Effector CD8-positive, alpha-beta T cell (primary cell): ENCODE measurements around the gene RASAL1.
A peak's percentile ranks its signal among the peaks of the same experiment; 100 is the strongest.

Source experiments
- DNase-seq: peaks from one replicate; lab custom pipeline; 2025; lab: John Stamatoyannopoulos, UW

Gene RASAL1

DNA sequence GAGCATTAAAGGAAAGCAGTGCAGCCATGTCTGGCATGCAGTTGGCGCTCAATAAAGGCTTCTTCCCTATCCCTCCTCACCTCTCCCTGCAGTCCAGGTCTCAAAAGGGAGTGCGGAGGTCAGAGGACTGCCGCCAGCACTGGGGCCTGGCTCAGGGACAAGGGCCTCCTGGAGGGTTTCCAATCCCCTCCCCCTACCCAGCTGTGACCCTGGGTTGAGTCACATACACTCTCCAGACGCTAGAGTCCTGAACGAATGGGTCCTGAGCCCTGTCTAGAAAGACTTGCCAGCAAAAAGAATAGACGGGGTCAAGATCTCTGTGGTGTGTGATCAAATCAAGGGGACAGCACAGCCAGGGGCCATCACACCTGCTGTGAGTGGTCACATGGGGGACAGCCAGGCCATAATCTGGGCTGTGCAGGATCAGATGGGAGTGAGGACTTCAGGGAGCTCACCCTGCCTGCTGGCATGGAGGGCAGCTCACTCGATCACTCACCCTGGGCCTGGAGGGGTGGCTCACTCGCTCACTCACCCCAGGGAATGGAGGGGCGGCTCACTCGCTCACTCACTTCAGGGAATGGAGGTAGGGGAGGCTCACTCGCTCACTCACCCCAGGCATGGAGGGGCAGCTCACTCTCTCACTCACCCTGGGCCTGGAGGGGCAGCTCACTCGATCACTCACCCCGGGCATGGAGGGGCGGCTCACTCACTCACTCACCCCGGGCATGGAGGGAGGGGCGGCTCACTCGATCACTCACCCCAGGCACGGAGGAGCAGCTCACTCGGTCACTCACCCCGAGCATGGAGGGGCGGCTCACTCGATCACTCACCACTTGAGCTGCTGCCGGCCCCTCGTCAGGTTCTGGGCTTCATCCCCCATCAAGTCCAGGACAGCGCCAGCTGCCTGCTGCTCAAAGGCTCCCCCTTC lies 26.8 kb upstream of the RASAL1 start:
- no peak for DNase-seq

DNA sequence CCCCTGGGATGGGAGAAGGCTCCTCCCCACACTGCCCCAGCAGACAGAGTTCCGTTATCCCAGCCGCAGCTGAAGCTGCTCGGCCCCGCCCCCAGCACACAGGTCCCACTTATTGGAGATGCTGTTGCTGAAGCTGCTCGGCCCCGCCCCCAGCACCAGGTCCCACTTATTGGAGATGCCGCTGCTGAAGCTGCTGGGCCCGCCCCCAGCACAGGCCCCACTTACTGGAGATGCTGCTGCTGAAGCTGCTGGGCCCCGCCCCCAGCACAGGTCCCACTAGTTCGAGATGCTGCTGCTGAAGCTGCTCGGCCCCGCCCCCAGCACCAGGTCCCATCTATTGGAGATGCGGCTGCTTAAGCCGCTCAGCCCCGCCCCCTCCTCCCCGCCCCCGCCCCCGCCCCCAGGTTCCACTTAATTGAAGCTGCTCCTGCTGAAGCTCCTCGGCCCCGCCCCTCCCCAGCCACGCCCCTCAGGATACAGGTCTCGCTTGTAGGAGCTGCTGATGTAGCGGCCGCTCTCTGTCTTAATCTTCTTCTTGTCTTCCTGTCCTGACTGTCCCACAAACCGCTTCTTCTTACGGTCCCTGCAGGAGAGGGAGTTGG lies 26.0 kb upstream of the RASAL1 start:
- no peak for DNase-seq

DNA sequence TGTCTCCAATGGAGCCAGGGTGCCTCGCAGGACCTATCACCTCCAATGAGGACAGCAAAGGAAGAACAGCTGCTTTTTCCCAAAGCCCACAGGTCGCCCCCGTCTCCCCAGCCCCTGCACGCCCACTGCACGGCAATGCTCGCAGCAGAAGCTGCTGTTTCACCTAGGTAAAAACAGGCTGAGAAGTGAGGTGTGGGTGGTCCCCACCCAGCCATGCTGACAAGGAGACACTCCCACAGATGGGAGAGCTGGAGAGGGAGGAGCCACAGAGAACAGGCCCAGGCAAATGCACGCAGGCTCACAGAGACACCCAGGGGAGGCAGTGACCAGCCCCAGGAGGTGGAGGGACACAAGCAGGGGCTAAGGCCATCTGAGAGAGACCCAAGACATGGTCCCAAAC lies 24.4 kb upstream of the RASAL1 start:
- no peak for DNase-seq

DNA sequence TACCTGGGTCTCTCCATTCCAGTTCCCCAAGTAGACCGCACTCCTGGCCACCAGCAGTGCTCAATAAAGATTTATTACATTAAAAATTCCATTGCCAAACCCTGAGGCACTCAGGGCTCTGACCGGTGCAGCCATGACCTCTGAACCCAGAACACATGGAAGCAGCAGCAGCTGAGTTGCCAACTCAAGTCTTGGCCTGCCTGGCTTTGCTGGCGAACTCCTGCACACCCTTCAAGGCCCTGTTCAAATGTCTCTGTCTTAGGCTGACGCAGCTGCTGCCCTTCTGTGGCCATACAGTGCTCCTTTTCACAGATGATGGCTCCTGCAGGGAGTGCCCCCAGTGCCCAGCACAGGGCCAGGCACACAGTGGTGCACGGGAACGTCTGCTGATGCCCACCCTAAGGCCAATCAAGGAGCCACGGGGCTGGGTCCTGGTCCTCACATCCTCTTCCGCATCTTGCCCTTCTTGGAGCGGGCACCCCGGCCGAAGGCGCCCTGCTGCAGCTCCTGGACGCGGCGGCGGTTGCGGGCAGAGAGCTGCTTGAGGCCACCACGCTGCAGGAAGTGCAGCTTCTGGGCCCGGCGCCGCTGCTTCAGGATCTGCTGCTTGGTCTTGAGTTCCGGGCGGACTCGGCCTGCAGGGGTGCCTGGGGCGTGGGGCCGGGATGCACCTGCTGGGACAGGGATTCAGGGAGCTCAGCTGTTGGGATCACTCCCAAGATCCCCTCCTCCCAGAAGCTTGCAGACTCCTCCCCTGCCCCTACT lies 23.1 kb upstream of the RASAL1 start:
- no peak for DNase-seq

DNA sequence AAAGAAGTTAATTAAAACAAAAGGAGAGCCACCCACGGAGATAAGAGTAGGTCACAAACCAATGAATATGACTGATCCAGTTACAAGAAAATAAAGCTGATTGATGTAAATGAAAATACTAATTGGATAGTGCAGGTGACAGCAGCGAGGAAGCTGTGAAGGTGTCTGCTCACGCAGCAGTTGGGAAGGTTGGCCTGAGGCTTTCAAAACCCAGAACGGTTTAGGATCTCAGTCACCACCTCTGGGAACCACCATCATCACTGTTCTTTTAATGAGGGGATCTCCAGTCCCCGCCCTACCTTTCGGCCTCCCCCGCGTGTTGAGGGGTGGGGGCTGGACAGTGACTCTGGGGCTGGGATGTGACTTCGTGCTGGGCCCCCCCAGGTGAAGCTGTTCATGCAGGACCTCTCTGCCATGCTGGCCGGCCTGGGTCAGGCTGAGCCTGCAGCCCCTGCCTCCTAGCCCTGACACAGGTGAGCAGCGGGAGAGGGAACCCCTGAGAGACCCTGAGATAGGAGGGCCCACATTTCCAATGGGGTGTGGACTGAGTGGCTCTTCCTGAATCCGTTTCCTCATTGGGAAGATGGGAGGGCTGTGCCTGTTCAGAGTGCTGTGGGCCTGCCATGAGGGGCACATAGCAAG lies 21.8 kb upstream of the RASAL1 start:
- no peak for DNase-seq

DNA sequence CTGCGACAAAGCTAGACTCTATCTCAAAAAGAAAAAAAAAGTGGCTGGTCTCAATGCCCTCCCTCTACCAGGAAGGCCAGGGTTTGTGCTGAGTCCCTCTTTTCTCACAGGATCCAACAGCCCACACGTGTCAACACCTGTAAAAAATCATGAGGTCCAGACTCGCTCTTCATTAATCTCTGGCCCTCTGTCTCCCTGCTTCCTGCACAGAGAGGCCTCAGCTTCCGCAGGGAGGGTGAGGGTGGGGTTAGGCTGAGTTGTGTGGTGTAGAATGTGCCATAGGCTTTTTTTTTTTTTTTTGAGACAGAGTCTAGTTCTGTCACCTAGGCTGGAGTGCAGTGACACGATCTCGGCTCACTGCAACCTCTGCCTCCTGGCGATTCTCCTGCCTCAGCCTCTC lies 20.1 kb upstream of the RASAL1 start:
- no peak for DNase-seq

DNA sequence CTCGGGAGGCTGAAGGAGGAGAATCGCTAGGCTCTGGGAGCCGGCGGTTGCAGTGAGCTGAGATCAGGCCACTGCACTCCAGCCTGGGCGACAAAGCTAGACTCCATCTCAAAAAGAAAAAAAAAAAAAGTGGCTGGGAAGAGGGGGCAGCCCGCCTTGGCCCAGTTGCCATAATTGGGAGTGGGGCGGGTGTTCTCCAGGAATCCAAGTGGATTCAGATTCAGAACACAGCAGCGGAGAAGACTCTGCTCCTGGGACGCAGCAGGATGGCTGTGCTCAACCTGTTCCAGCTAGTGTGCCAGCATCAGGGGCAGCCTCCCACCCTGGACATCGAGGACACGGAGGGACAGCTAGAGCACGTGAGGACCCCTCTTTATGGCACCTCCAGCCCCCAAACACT lies 19.5 kb upstream of the RASAL1 start:
- DNase-seq, result no peak

DNA sequence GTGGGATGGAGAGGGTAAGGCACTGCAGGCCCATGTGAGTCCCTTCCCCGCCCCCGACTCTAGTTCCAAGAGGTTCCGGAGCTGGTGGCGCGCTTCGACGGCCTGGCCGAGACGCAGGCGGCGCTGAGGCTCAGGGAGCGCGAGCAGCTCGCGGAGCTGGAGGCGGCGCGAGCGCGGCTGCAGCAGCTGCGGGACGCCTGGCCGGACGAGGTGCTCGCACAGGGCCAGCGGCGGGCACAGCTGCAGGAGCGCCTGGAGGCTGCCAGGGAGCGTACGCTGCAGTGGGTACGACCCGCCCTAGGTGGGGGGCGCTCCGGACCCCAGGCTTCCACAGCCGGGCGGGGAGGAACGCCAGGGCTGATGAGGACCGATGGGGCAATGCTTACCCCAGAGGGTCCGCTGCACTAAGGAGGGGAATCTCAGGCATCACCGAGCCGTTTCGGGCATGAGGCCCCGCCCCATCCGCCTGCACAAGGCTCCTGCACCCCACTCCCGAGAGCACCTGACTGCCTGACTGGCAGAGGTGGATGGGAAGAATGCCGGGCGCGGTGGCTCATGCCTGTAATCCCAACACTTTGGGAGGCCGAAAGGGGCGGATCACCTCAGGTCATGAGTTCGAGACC lies 18.9 kb upstream of the RASAL1 start:
- DNase-seq, result no peak

DNA sequence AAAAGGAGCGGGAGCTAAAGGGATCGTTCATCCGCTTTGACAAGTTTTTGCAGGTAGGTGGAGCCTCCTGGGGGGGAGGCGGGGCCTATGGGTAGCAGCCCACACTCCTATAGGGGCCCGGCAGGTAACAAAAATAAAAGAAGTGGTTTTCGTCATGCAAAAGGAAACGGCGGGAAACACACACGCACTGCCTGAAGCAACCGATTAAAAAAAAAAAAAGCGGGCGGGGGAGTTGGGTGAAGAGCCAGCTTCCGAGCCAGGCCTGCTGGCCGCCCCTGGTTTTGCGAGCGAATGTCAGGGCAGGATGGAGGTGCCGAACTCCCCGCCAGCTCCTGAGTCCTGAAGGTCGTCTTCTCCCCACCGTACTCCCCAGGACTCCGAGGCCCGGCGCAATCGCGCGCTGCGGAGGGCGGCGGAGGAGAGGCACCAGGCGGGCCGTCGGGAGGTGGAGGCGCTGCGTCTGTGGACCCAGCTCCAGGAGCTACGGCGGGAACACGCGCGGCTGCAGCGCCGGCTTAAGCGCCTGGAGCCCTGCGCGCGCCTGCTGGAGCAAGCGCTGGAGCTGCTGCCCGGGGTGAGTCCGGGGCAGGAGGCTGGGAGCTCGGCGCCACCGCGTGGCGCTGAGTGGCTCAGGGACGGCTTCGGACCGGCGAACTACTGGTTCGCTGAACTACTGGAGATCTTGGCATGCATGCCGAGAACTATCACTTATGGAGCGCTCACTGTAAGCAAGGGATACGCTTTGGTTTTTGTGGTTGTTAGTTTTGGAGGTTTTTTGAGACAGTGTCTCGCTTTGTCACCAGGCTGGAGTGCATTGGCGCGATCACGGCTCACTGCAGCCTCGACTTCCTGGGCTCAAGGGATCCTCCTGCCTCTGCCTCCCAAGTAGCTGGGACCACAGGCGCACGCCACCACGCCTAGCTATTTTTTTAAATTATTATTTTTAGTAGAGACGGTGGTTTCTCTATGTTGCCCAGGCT lies 17.6 kb upstream of the RASAL1 start:
- DNase-seq, result peak; percentile 37

DNA sequence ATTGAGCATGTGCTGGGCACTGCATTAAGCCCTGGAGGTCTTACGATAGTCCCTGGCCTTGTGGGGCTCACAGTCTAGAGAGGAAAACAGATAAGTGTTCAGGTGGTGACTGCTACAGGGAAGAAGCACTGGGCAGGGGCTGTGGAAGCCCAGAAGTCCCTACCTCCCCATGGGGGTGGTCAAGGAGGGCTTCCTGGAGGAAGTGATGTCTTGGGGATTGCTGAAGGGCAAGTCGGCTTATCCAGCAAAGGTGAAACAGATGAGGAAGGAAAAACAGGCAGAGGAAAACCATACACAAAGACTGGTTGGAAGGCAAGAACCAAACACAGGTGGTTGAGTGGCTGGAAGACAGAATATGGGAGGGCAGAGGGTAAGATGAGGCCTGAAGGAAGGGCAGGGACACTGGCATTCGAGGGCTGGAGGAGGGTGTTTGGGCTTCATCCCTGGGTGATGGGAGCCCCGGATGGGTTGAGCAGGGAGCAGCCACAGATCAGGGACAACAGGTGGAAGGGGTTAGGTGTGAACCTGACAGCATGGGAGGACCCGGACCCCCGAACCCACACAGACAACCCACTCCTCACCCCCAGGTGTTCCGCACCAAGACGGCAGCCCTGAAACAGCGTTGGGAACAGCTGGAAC lies 16.8 kb upstream of the RASAL1 start:
- no peak for DNase-seq

DNA sequence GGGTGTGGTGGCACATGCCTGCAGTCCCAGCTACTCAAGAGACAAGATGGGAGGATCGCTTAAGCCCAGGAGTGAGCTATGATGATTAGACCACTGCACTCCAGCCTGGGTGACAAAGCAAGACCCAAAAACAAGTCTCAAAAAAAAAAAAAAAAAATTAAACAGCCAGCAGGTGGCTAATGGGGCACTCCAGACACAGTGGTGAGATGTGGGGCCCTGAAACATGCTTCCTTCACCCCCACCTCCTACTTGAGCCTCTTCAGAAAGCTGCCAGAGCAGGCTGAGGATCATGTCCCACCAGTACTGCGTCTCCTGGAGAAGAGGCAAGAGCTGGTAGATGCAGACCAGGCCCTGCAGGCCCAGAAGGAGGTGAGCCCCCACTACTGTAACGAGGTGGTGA lies 16.1 kb upstream of the RASAL1 start:
- DNase-seq, result no peak

DNA sequence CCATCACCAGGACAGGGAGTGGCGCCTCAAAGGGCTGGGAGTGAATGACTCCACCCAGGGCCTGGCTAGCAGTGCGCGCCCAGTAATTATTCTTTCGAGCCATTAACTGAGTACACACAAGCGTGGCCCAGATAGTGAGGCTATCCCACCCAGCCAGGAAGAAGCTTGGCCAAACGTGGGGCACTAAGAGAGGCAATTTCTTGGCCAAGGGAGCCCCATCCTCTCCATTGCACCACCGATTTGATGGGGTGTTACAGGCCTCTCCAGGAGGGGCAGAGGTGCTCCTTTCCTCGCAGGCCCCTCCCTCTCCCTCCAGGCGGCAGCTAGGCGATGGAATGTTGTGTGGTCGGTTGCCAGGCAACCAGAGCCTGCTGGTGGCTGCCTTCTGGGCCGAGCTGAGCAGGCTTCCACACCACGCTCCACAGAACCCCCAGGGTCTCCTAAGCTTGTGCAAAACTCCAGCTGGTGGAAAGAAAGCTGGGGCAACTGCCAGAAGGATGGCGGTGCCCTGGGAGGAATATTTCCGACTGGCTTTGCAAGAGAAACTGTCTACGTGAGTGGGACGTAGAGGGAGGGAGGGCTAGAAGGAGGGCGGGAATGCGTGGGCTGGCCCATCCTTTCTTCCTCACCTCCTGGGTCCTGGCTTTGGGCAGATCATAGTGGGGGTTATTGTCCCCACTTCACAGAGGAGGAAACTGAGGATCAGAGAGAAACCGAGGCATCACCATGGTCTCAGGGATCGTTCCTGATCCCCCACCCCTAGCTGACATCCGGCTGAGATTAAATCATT lies 14.0 kb upstream of the RASAL1 start, which contains the start of gene CFAP73:
Gene CFAP73, plus strand, starts transcription at position 364 of the 790 bp plus-strand sequence. Its CDS starts 134 bp downstream, at position 498.
- no peak for DNase-seq

DNA sequence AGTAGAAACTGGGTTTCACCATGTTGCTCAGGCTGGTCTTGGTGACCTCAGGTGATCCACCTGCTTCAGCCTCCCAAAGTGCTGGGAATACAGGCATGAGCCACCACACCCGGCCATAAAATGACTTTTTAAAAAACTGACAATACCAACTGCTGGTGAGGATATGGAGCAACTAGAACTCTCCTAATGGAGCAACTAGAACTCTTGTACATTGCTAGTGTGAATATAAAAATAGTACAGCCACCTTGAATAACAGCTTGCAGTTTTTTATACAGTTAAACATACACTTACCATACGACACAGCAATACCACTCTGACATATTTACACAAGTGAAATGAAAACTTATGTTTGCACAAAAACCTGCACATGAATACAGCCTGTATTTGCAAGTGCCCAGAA lies 11.4 kb upstream of the RASAL1 start:
- DNase-seq, result no peak

DNA sequence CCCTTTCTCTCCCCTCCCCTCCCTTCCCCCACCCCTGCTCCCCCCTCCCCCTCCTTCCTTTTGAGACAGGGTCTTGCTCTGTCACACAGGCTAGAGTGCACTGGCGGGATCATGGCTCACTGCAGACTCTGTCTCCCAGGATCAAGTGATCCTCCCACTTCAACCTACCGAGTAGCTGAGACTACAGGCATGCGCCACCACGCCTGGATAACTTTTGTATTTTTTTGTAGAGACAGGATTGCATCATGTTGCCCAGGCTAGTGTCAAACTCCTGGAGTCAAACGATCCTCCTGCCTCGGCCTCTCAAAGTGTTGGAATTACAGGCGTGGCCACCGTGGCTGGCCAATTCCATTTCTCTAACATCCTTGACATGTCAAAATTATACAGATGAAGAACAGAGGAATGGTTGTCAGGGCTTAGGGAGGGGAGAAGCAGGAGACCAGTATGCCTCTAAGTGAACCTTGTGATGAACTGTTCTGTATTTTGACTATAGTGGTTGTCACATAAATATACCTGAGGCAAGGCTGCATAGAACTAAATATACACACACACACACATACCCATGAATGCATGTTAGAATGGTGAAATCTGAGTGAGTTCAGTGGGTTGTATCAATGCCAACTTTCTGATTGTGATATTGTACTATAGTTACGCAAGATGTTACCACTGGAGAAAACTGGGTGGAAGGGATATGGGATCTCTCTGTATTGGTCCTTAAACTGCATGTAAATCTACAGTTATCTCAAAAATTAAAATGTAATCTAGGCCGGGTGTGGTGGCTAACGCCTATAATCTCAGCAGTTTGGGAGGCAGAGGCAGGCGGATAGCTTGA lies 10.4 kb upstream of the RASAL1 start:
- no peak for DNase-seq

DNA sequence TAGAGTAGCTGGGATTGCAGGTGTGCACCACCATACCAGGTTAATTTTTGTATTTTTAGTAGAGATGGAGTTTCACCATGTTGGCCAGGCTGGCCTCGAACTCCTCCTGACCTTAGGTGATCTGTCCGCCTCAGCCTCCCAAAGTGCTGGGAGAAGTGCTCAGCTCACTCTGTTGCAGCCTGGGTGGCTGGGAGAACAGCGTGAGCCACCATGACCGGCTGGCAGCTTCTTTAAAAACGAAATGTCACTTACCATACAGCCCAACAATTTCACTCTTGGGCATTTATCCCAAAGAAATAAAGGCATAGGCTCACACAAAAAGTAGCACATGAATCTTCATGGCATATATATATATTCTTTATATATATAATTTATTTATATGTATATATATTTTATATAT lies 9.2 kb upstream of the RASAL1 start:
- DNase-seq, result no peak

DNA sequence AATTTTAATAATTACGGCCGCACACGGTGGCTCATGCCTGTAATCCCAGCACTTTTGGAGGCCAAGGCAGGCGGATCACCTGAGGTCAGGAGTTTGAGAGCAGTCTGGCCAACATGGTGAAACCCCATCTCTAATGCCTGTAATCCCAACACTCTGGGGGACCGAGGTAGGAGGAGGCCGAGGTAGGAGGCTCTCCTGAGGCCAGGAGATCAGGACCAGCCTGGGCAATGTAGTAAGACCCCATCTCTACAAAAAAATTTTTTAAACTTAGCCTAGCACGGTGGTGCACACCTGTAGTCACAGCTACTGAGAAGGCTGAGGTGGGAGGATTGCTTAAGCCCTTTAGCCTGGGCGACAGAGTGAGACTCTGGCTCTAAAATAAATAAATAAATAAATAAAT lies 8.4 kb upstream of the RASAL1 start:
- DNase-seq, result no peak

DNA sequence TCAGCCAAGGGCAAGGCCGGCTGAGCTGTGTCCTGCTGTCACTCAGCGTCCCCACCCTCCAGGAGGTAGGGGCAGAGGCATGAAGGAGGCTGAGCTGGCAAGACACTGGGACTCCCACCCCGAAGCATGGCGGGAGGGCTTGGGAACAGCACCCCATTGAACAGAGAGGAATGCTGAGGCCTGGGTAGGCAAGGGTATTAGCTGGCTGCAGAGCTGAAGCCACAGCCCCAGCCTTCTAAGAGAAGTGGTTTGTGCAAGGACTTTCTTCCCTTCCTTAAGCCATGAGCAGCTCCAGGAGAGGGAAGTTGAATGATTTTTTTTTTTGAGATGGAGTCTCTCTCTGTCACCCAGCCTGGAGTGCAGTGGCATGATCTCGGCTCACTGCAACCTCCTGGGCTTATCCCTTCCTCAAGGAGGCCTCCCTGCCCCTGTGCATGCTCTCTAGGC lies 7.3 kb upstream of the RASAL1 start:
- DNase-seq, result no peak
